B cell (primary cell): Measurements from ENCODE around the gene FHIT. TPM values are rescaled to one million over a fixed set of nuclear protein-coding genes. Genes with fewer than 3 reads are reported as not detected.

Source experiments
- ATAC-seq: fragments of 200-7000 bp; cut with Tn5 transposase; one replicate; pipeline ENCODE4 v1.10.0; 2021; ENCODE audit warnings: low read depth, mild to moderate bottlenecking, moderate number of reproducible peaks, moderate library complexity
- CTCF ChIA-PET: fragments of 350-600 bp; sonication (Branson Sonifier 250); formaldehyde crosslinking; loops from one replicate; lab custom pipeline; 2021; ENCODE audit warnings: antibody characterized with exemption, inconsistent platforms; lab: Charles Lee
- POLR2A ChIA-PET: fragments of 350-600 bp; sonication (Branson Sonifier 250); formaldehyde crosslinking; loops from one replicate; lab custom pipeline; 2021; ENCODE audit warnings: antibody characterized with exemption; lab: Charles Lee
- DNase-seq: peaks from one replicate; pipeline ENCODE4 v3.0.0; 2013
- H2AFZ ChIP-seq: 2 replicates; pipeline ENCODE4 v1.6.1; 2012; ENCODE audit warnings: mild to moderate bottlenecking, low read depth, low read length; ENCODE audit not compliant: insufficient read depth, poor library complexity, severe bottlenecking
- H3K27ac ChIP-seq, 2 donors: 1 replicate in 1 of 2; 2 replicates in 1 of 2; pipeline ENCODE4 v1.5.1; 2012 to 2013; ENCODE audit warnings: low read length in 2 of 2, mild to moderate bottlenecking in 2 of 2, moderate library complexity in 1 of 2
- H3K27me3 ChIP-seq, 4 experiments: fragments of 200-600 bp in 1 of 4; sonication (generic) in 1 of 4; replicated peaks in 1 of 4; 1 replicate in 2 of 4; 2 replicates in 2 of 4; pipeline versions ENCODE4 v1.6.1 to v1.7.0; 2013 to 2016; ENCODE audit warnings: low read length in 3 of 4, mild to moderate bottlenecking in 2 of 4, mixed read lengths in 1 of 4, moderate library complexity in 1 of 4; ENCODE audit not compliant: insufficient read depth in 4 of 4, control insufficient read depth in 3 of 4; ENCODE audit errors: control extremely low read depth in 1 of 4
- H3K36me3 ChIP-seq, 2 experiments: replicated peaks in 1 of 2; 1 replicate in 1 of 2; 2 replicates in 1 of 2; pipeline versions ENCODE4 v1.6.1 to v1.7.1; 2013; ENCODE audit warnings: low read length in 1 of 2; ENCODE audit not compliant: insufficient read depth in 2 of 2, control insufficient read depth in 1 of 2; ENCODE audit errors: control extremely low read depth in 1 of 2, extremely low read depth in 1 of 2
- H3K4me1 ChIP-seq, 2 donors: fragments of 200-600 bp in 1 of 2; sonication (generic) in 1 of 2; 1 replicate in 1 of 2; 2 replicates in 1 of 2; pipeline versions ENCODE4 v1.5.1 to v1.6.1; 2013 to 2017; ENCODE audit warnings: low read length in 2 of 2; ENCODE audit not compliant: control insufficient read depth in 2 of 2, insufficient read depth in 2 of 2
- H3K4me2 ChIP-seq: replicated peaks from 2 replicates; pipeline ENCODE3; 2012; ENCODE audit warnings: mild to moderate bottlenecking, low read depth, low read length; ENCODE audit not compliant: poor library complexity, severe bottlenecking
- H3K4me3 ChIP-seq, 5 experiments: fragments of 200-600 bp in 1 of 5; sonication (generic) in 1 of 5; 1 replicate in 3 of 5; 2 replicates in 2 of 5; pipeline versions ENCODE4 v1.5.1 to v1.7.0; 2011 to 2016; ENCODE audit warnings: low read length in 4 of 5, mild to moderate bottlenecking in 4 of 5, low read depth in 2 of 5, control low read depth in 1 of 5, moderate library complexity in 1 of 5; ENCODE audit not compliant: insufficient read depth in 1 of 5; ENCODE audit errors: control extremely low read depth in 1 of 5, extremely low read depth in 1 of 5
- H3K79me2 ChIP-seq: fragments of 200-600 bp; sonication (generic); one replicate; pipeline ENCODE4 v1.6.0; 2016; ENCODE audit warnings: low read length; ENCODE audit not compliant: control insufficient read depth, insufficient read depth
- H3K9ac ChIP-seq: fragments of 200-600 bp; sonication (generic); 2 replicates; pipeline ENCODE4 v1.6.1; 2017; ENCODE audit warnings: mild to moderate bottlenecking, low read length, moderate library complexity
- H3K9me3 ChIP-seq, 3 donors: one replicate each; pipeline versions ENCODE4 v1.6.1 to v1.7.1; 2013; ENCODE audit warnings: low read length in 2 of 3; ENCODE audit not compliant: control insufficient read depth in 2 of 3, insufficient read depth in 1 of 3; ENCODE audit errors: control extremely low read depth in 1 of 3
- H4K20me1 ChIP-seq: 2 replicates; pipeline ENCODE4 v1.6.0; 2012; ENCODE audit warnings: mild to moderate bottlenecking, low read length; ENCODE audit not compliant: insufficient read depth, control insufficient read depth, poor library complexity, severe bottlenecking
- H3K27ac Mint-ChIP-seq: one replicate; pipeline ENCODE4 v1.8.0; 2021; ENCODE audit warnings: mixed read lengths
- H3K27me3 Mint-ChIP-seq: one replicate; pipeline ENCODE4 v1.8.0; 2021; ENCODE audit warnings: mixed read lengths
- H3K4me1 Mint-ChIP-seq: one replicate; pipeline ENCODE4 v1.8.0; 2021; ENCODE audit warnings: mixed read lengths
- H3K4me3 Mint-ChIP-seq: one replicate; pipeline ENCODE4 v1.8.0; 2021; ENCODE audit warnings: mixed read lengths
- H3K9me3 Mint-ChIP-seq: one replicate; pipeline ENCODE4 v1.8.0; 2022; ENCODE audit warnings: mixed read lengths; ENCODE audit not compliant: insufficient read depth
- CTCF ChIP-seq: fragments of 200-600 bp; IDR thresholded peaks from one replicate; pipeline ENCODE4 v1.8.0; 2022; ENCODE audit warnings: antibody characterized with exemption, mild to moderate bottlenecking
- EZH2 ChIP-seq: IDR thresholded peaks from 2 replicates; pipeline ENCODE4 v1.6.1; 2012; ENCODE audit warnings: borderline replicate concordance, low read depth, mild to moderate bottlenecking, moderate library complexity, low read length; ENCODE audit not compliant: insufficient read depth, poor library complexity, severe bottlenecking
- WGBS: methylation state at CpG from one replicate; pipeline ENCODE4 v1.1.5; 2013; ENCODE audit warnings: missing lambda C conversion rate; ENCODE audit not compliant: insufficient coverage; 5-methylcytosine and 5-hydroxymethylcytosine counted together
- intact Hi-C: fragments of 100-400 bp; cut with micrococcal nuclease; formaldehyde crosslinking; loops from one replicate; pipeline ENCODE4 v1.10.0; 2022
- polyA plus RNA-seq: library from polyadenylated mRNA; depleted of rRNA; stranded (reverse); fragments of >200 nt; gene quantifications from 2 replicates; pipeline ENCODE4 v1.2.3, GENCODE V29; 2012
- total RNA-seq, 2 donors: library from RNA; stranded (reverse); fragments of 120-200 nt in 1 of 2; gene quantifications; 1 replicate in 1 of 2; 2 replicates in 1 of 2; pipeline versions ENCODE4 v1.2.3 to v1.2.4, GENCODE V29; 2013 to 2022

FHIT gene
- total and polyA plus RNA-seq, 2 donors (not counting 1 experiment from before 2014, with no cell fraction given) = 1.7 to 7.8 TPM

DNA sequence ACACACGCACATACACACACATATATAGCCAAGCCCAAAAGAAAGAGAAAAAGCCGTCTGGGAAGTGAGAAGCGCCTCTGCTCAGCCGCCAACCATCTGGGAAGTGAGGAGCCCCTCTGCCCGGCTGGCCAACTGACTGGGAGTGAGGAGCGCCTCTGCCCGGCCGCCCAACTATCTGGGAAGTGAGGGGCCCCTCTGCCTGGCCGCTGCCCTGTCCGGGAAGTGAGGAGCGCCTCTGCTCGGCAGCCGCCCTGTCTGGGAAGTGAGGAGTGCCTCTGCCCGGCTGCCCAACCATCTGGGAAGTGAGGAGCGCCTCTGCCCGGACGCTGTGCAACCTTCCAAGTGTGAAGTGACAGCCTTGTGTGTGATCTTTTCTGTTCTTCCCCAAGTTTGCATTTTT lies 49.2 kb downstream of the FHIT start:
- no peaks in the 10 kb centered on the region for H3K27me3 Mint-ChIP-seq
- no peak overlapping the region for H2AFZ ChIP-seq
- H3K79me2 ChIP-seq = no peaks in the 10 kb centered on the region
- no peaks in the 10 kb centered on the region for H3K4me1 ChIP-seq
- H3K27ac Mint-ChIP-seq = no peak overlapping the region
- H3K9ac ChIP-seq = no peak overlapping the region
- no peaks in the 10 kb centered on the region for H3K9me3 ChIP-seq
- intact Hi-C loops = no loop called here
- H3K4me1 Mint-ChIP-seq = peaks cover 2% of the 10 kb centered on the region
- no peak overlapping the region for H3K4me2 ChIP-seq
- H3K27ac ChIP-seq = no peak overlapping the region
- no peak overlapping the region for H3K4me3 Mint-ChIP-seq
- no peaks in the 10 kb centered on the region for H3K9me3 Mint-ChIP-seq
- ChIA-PET POLR2A (no interaction called here), CTCF (no interaction called here)
- H3K36me3 ChIP-seq = no peaks in the 10 kb centered on the region
- 88% methylated on average over 8 of the region's 17 CpGs for WGBS
- TF ChIP-seq EZH2 = no peak
- TF ChIP-seq CTCF = no peak
- ATAC-seq (no peak), DNase-seq (no peak)
- no peak overlapping the region for H3K4me3 ChIP-seq
- H4K20me1 ChIP-seq = no peaks in the 10 kb centered on the region
- no peaks in the 10 kb centered on the region for H3K27me3 ChIP-seq

- no peak overlapping the region for H3K4me2 ChIP-seq
- no peaks in the 10 kb centered on the region for H3K79me2 ChIP-seq
- no peaks in the 10 kb centered on the region for H3K27me3 ChIP-seq
- CTCF ChIA-PET = no interaction called here
- Mint-ChIP-seq H3K4me1 (no peaks in the 10 kb centered on the region), H3K4me3 (no peak overlapping the region), H3K27ac (no peak overlapping the region), H3K9me3 (no peaks in the 10 kb centered on the region), H3K27me3 (no peaks in the 10 kb centered on the region)
- intact Hi-C loops = no loop called here
- DNase-seq = no peak
- H4K20me1 ChIP-seq = no peaks in the 10 kb centered on the region
- ATAC-seq = no peak
- POLR2A ChIA-PET = no interaction called here
- no peak overlapping the region for H3K27ac ChIP-seq
- WGBS = 58% methylated on average over 2 of the region's 3 CpGs
- H3K4me1 ChIP-seq = no peaks in the 10 kb centered on the region
- no peaks in the 10 kb centered on the region for H3K36me3 ChIP-seq
- no peaks in the 10 kb centered on the region for H3K9me3 ChIP-seq
- H2AFZ ChIP-seq = no peak overlapping the region
- TF ChIP-seq EZH2 (no peak), CTCF (no peak)
- no peak overlapping the region for H3K9ac ChIP-seq
- H3K4me3 ChIP-seq = no peak overlapping the region
These were observed 50.2 kb downstream of the FHIT start for GRCh38 chr3:61201071-61201470.
